GM10847 (cell line): ENCODE results near the gene CACNG6.

Experiments
- POLR2A ChIP-seq: IDR thresholded peaks from 2 replicates; pipeline ENCODE4 v1.6.1; 2011; ENCODE audit not compliant: insufficient read length; ENCODE audit errors: extremely low read depth

The CACNG6 gene

DNA sequence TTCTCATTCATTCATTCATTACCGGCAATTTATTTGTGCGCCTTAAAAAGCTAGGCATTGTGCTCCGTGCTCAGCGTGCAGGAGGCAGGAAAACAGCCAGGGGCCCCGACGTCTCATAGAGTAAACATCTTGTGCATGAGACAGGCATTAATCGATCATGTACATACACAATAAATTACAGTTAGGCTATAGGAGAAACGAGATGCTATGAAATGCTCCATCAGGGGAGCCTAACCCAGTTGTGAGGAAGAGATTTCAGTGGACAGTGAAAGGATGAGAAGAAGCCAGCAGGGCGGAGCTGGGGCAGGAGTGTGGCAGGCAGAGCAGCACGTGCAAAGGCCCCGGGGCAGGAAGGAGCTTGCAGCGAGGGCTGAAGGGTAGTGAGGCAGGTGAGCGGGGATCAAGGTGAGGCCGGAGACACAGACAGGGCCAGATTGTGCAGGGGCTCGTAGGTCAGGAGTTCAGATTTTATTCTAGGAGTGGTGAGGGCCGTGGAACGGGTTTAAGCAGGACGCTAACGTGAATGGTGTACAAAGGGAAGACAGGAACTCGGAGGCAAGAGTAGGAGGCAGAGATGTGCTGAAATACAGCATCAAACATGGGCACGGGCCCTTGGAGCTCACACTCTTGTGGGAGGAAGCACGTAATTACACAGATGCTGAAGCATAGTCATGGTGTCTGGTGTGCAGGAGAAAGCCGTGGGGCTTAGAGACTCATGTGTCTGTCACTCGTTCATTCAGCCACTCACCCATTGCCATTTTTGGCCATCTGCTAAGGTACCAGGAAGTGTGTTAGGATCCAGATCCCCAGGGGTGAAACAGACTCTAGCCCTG, 7.8 kb upstream of the CACNG6 start:
- TF ChIP-seq POLR2A, result no peak

DNA sequence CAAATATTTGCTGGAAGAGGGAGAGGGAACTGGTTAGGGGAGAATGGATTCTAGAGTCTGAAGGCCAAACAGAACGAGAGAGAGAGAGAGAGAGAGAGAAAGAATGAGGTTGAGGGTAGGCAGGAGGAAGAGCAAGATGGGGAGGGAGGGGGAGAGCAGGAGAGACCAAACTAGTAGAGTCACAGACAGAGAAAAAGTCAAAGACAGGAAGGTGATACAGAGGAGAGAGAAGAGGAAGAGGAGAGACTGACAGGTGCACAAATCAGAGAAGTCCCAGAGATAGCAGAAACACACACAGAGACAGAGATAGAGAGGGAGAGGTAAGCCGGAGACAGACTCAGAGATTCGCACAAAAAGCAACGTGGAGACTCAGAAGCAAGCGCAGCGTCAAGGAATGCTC, 5.6 kb upstream of the CACNG6 start:
- TF ChIP-seq POLR2A, result no peak

DNA sequence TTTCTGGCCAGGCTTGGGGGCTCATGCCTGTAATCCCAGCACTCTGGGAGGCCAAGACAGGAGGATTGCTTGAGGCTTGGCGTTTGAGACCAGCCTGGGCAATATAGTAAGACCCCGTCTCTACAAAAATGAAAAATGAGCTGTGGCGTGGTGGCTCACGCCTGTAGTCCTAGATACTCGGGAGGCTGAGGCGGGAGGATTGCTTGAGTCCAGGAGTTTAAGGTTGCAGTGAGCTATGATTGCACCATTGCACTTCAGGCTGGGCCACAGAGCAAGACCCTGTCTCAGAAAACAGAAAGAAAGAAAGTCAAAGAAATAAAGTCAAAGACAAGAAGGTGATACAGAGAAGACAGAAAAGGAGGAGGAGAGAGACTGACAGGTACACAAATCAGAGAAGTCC, 2.5 kb upstream of the CACNG6 start:
- no peak for TF ChIP-seq POLR2A

DNA sequence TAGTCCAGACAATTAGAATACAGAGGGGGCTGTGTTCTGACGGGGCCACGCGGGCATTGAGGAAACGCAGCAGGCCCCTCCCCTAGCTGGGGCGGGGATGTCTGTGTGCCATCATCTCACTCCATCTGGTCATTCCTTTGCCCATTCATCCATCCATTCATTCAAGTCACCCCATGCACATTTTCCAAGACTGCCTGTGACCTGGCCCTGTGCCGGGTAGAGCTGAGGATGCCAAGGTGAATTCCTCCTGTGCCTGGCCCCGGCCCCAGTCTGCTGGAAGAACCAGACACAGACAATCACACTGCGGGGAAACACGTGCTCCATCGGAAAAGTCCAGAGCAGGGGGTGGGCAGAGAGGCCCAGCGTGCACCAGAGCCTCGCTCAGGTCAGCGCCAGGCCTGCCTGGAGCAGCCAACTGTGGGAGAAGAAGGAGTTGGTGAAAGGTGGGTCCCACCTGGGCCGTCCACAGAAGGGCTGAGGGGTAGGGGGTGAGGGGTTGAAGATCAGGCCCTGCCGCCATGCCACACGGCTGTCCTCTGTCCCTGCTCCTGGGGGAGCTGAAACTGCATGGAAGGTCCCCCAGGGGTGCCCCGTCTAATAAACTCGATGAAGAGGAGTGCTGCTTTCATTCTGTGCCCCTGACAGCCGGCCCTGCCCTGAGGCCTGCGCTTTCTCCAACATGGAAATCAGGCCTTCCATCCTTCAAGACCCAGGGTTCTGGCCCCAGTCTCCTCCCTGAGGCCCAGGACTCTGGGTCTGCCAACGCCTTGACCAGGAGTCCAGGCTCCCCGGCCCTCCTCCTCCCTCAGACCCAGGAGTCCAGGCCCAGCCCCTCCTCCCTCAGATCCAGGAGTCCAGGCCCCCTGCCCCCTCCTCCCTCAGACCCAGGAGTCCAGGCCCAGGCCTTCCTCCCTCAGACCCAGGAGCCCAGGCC, 1.6 kb upstream of the CACNG6 start:
- TF ChIP-seq POLR2A, result no peak

DNA sequence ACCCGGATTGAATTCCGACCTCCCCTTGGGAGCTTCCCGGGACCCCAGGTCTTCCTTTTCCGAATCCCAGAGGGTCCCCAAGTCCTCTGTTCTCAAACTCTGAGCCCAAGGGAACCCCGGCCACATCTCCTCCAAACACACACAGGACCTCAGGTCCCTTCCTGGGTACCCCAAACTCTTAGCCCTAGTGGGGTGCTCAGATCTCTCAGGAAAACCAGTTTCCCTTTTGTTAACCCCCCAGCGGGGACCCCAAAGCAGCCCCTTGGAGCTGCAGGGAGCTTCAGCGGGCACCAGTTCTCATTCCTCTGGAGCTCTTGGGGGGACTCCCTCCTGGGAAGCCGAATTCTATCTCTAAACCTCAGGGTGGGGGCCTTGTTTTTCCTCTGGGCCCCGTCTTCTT, 774 bp downstream of the CACNG6 start:
- TF ChIP-seq POLR2A, result no peak

DNA sequence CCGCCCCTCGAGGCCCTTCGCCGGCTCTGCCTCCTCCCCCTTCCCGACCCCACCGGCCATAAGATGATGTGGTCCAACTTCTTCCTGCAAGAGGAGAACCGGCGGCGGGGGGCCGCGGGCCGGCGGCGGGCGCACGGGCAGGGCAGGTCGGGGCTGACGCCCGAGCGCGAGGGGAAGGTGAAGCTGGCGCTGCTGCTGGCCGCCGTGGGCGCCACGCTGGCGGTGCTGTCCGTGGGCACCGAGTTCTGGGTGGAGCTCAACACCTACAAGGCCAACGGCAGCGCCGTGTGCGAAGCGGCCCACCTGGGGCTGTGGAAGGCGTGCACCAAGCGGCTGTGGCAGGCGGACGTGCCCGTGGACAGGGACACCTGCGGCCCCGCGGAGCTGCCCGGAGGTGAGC, 1.4 kb downstream of the CACNG6 start:
- no peak for TF ChIP-seq POLR2A

DNA sequence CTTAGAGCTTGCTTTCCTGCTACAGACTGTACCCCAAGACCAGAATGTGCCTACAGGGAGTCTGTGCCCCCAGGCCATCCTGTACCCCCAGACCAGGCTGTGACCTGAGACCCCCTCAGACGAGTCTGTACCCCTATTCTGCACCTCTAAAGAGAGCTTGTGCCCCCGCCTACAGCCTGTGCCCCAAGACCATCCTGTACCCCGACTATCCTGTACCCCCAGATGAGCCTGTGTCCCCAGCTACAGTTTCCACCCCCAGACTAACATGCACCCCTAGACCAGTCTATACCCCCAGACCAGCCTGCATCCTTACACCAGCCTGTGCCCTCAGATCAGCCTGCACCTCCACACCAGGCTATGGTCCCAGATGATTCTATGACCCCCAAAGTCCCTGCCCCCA, 2.0 kb downstream of the CACNG6 start:
- no peak for TF ChIP-seq POLR2A

DNA sequence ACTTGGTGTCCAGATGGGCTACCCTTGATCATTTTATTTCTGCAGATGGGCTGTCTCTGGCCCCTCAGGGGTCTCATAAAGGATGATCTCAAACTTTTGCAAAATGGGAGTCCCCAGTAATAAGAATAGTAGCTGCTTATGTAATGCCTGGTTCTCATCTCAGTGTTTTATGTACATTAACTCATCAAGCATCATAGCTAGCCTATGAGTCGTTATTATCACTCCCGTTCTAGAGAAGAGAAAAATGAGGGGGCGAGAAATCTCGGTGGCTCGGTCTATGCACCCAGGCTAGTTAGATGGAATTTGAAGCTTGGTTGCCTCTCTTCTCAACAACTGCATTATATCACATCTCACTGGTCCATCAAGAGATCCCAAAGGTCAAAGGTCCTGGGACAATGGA, 3.4 kb downstream of the CACNG6 start:
- TF ChIP-seq POLR2A, result no peak

DNA sequence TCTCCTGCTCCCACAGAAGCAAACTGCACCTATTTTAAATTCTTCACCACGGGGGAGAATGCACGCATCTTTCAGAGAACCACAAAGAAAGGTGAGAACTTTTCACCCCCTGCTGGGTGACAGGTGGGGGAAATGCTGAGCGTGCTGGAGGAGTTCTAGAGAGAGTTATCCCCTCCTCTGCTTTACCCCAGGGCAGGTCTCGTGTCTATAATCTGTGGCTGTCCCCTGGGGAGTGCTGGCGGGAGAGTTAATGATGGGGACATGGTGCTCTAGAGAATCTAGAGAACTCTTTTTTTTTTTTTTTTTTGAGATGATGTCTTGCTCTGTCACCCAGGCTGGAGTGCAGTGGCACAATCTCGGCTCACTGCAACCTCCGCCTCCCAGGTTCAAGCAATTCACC, 6.8 kb downstream of the CACNG6 start:
- no peak for TF ChIP-seq POLR2A

DNA sequence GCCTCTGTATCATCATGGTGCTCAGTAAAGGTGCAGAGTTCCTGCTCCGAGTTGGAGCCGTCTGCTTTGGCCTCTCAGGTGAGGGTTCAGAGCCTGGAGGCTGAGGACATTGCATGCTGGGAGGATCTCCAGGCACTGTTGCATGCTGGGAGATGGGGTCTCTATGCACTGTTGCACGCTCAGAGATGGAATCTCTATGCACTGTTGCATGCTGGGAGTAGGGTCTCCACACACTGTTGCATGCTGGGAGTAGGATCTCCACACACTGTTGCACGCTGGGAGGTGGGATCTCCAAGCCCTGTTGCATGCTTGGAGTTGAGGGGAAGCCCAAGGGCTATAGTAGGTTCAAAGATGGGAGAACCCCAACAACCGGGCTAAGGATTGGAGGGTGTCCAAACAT, 8.3 kb downstream of the CACNG6 start:
- TF ChIP-seq POLR2A, result no peak

DNA sequence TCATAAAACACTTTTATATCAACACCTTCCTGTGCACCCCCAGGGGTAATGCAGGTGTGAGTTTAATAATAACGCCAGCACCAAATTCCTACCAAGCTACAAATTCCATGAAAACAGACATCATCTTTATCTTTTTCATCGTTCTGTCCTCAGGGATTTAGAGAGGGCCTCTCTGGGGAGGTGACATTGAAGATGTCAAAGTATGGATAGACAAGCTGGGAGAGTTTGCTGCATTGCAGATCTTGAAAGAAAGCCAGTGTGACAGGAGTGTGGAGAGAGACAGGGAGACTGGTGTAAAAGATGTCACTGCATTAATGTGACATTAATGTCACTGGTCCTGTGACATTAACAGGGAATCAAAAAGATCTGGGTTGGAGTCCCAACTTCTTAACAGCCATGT, 10.1 kb downstream of the CACNG6 start:
- no peak for TF ChIP-seq POLR2A

DNA sequence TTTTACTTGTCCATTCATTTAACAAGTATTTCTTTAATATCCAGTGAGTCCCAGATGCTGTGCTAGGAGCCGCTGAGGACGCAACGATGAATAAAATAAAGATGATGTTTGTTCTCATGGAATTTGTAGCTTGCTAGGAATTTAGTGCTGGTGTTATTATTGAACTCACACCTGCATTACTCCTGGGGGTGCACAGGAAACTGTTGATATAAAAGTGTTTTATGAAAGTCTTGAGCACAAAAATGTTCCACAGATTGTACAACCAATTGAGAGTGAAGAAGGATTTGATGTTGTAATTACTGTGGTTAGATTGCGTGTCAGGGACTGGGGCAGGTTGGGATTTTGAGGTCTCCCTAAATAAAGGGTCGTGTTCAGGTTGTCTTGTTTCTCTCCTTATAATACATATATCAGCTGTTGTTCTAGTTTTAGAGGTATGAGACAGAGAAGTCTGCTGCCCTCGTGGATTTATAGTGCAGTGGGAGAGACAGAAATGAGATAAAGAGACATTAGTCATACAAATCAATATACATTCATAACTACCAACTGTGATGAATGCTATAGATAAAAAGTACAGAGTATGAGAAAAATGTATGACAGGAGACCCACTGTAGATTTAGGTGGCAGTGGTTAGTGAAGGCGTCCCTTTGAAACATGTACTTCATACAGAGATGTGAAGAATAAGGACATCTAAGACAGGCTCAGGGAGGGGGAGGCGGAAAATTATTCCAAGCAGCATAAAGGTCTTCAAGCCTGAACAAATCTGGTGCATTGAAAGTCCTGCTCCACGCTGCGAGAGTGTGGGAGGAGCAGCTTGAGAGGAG, 11.3 kb downstream of the CACNG6 start:
- TF ChIP-seq POLR2A, result no peak

DNA sequence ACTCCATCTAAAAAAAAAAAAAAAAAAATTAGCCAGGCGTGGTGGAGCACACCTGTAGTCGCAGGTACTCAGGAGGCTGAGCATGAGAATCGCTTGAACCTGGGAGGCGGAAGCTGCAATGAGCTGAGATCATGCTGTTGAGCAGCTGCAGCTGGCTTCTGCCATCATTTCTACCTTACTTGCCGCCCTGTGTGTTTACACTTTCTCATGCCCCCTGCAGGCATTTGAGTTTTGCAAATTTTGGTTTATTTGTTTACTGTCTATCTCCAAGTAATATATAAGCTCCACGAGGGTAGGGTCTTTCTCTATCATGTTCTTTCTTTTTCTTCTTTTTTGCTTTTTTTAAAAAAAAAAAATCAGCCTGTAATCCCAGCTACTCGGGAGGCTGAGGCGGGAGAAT, 18.0 kb downstream of the CACNG6 start:
- no peak for TF ChIP-seq POLR2A

DNA sequence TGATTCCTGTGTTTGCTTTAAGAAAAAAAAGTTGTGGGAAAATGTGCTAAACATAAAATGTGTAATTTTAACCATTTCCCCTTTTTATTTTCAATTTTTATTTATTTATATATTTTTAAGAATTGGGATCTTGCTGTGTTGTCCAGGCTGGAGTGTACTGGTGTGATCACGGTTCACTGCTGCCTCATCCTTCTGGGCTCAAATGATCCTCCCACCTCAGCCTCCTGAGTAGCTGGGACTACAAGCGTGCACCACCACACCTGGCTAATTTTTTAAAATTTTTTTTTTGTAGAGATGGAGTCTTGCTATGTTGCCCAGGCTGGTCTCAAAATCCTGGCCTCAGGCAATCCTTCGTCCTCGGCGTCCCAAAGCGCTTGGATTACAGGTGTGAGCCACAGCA, 19.0 kb downstream of the CACNG6 start:
- no peak for TF ChIP-seq POLR2A

DNA sequence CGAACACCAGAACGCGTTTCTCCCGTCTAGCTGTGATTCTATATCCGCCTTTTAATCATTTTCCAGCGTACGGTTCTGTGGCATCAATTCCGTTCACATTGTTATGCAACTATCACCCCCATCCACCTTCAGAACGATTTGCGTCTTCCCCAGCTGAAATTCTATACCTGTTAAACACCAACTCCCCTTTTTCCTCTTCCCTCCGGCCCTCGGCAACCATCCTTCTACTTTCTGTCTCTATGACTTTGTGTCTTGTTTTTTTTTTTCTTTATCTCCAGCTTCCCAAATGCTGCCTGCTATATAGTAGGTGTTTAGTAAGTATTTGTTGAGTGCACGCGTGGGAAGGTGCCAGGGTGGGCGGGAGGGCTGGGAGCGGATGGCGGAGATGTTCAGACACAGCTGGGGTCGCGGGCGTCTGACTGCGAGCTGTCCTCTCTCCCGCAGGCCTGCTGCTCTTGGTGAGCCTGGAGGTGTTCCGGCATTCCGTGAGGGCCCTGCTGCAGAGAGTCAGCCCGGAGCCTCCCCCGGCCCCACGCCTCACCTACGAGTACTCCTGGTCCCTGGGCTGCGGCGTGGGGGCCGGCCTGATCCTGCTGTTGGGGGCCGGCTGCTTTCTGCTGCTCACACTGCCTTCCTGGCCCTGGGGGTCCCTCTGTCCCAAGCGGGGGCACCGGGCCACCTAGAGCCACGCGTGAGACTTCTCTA, 20.2 kb downstream of the CACNG6 start:
- no peak for TF ChIP-seq POLR2A
